ENCODE results near the gene KRTAP10-2. TPM values are rescaled to one million over a fixed set of nuclear protein-coding genes. Genes with fewer than 3 reads are reported as not detected.

KRTAP10-2 gene
- not detected in 2 replicates for total RNA-seq

GRCh38 chr21:44551340-44551961 is at the start of gene KRTAP10-2:
KRTAP10-2 (minus strand) TSS chr21:44551505; CDS start chr21:44551458, 47 bp downstream.

GRCh38 chr21:44600118-44600978 is 49.0 kb upstream of the KRTAP10-2 start, which contains the start of gene KRTAP10-7:
KRTAP10-7 (plus strand) TSS chr21:44600597; CDS start chr21:44600622, 25 bp downstream.

GRCh38 chr21:44592446-44593311 is 41.4 kb upstream of the KRTAP10-2 start, which contains the start of gene KRTAP10-6:
KRTAP10-6 (minus strand) TSS chr21:44592505; CDS start chr21:44592484, 21 bp downstream.

GRCh38 chr21:44580231-44580821 is 29.0 kb upstream of the KRTAP10-2 start, which contains the start of gene KRTAP10-5:
KRTAP10-5 (minus strand) TSS chr21:44580604; CDS start chr21:44580578, 26 bp downstream.

GRCh38 chr21:44573630-44574456 is 22.5 kb upstream of the KRTAP10-2 start, which contains the start of gene KRTAP10-4:
KRTAP10-4 (plus strand) TSS chr21:44573729; CDS start chr21:44573759, 30 bp downstream.

GRCh38 chr21:44558695-44559094 is 7.4 kb upstream of the KRTAP10-2 start, which contains the start of gene KRTAP10-3:
KRTAP10-3 (minus strand) TSS chr21:44558795; CDS start chr21:44558715, 80 bp downstream.

GRCh38 chr21:44539991-44540666 is 11.2 kb downstream of the KRTAP10-2 start, which contains the start of gene KRTAP10-1:
KRTAP10-1 (minus strand) TSS chr21:44540195; CDS start chr21:44540150, 45 bp downstream.

Other genes starting within 250 kb of the KRTAP10-2 start
- 13.3 and 16.6 TPM in 2 replicates for gene CFAP410, start 212.1 kb downstream of the KRTAP10-2 start, total RNA-seq
- gene TRPM2, start 197.9 kb downstream of the KRTAP10-2 start, total RNA-seq, result not detected in 2 replicates
- gene LRRC3, start 96.0 kb downstream of the KRTAP10-2 start, total RNA-seq, result 1.3 and 1.5 TPM in 2 replicates
- not detected in 2 replicates for gene KRTAP10-1, start 11.3 kb downstream of the KRTAP10-2 start, total RNA-seq
- not detected in 2 replicates for gene KRTAP10-3, start 7.3 kb upstream of the KRTAP10-2 start, total RNA-seq
- gene KRTAP10-4, start 22.2 kb upstream of the KRTAP10-2 start, total RNA-seq, result not detected in 2 replicates
- gene KRTAP10-5, start 29.1 kb upstream of the KRTAP10-2 start, total RNA-seq, result not detected in 2 replicates
- gene KRTAP10-6, start 41.0 kb upstream of the KRTAP10-2 start, total RNA-seq, result not detected in 2 replicates
- gene KRTAP10-7, start 49.1 kb upstream of the KRTAP10-2 start, total RNA-seq, result not detected in 2 replicates
- not detected in 2 replicates for gene KRTAP10-8, start 60.6 kb upstream of the KRTAP10-2 start, total RNA-seq
- not detected in 2 replicates for gene KRTAP10-9, start 75.6 kb upstream of the KRTAP10-2 start, total RNA-seq
- not detected in 2 replicates for gene KRTAP10-10, start 85.9 kb upstream of the KRTAP10-2 start, total RNA-seq
- gene KRTAP10-11, start 94.9 kb upstream of the KRTAP10-2 start, total RNA-seq, result not detected in 2 replicates
- gene KRTAP12-4, start 103.2 kb upstream of the KRTAP10-2 start, total RNA-seq, result not detected in 2 replicates
- not detected in 2 replicates for gene KRTAP12-3, start 106.4 kb upstream of the KRTAP10-2 start, total RNA-seq
- not detected in 2 replicates for gene KRTAP12-2, start 115.4 kb upstream of the KRTAP10-2 start, total RNA-seq
- not detected in 2 replicates for gene KRTAP12-1, start 130.7 kb upstream of the KRTAP10-2 start, total RNA-seq
- gene KRTAP10-12, start 145.7 kb upstream of the KRTAP10-2 start, total RNA-seq, result not detected in 2 replicates
- gene TSPEAR, start 160.1 kb upstream of the KRTAP10-2 start, total RNA-seq, result not detected in 2 replicates

Data from bronchus fibroblast of lung (primary cell).